ENCODE results near the gene HIPK2. TPM values are rescaled to one million over a fixed set of nuclear protein-coding genes. Genes with fewer than 3 reads are reported as not detected.

HIPK2 gene
- total RNA-seq, 4 donors from 2014 or later = 13.6 to 21.8 (median 18.2) TPM

DNA sequence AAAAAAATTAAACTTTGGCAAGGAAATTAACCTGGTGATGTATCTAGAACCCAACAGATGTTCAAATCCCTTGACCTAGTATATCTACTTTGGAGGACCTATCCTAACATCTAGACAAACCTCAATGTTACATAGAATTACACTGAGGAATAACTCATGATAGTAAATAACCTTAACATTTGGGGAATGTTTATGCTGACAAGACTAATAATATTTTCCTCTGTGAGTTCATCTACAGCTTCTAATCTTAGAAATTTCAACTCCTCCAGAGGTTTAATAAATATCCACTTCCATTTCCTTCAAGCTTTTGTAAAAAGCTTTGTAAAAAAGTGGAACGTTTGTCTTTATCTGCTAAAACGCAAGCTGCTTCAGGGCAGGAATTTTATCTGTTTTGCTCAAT lies 12.7 kb downstream of the HIPK2 start:
- Histone ChIP-seq H3K9me3 (no peaks in the 10 kb centered on the region), H3K27ac (no peak overlapping the region), H3K36me3 (no peaks in the 10 kb centered on the region), H3K4me1 (peaks cover 6% of the 10 kb centered on the region), H3K4me3 (no peak overlapping the region), H3K27me3 (no peaks in the 10 kb centered on the region)
- TF ChIP-seq EP300 (IDR thresholded peaks at IDR 0.05) (no peak), POLR2AphosphoS5 (IDR thresholded peaks at IDR 0.05) (no peak), POLR2A (IDR thresholded peaks at IDR 0.05) (no peak)
- TF ChIP-seq, protein P1, sequence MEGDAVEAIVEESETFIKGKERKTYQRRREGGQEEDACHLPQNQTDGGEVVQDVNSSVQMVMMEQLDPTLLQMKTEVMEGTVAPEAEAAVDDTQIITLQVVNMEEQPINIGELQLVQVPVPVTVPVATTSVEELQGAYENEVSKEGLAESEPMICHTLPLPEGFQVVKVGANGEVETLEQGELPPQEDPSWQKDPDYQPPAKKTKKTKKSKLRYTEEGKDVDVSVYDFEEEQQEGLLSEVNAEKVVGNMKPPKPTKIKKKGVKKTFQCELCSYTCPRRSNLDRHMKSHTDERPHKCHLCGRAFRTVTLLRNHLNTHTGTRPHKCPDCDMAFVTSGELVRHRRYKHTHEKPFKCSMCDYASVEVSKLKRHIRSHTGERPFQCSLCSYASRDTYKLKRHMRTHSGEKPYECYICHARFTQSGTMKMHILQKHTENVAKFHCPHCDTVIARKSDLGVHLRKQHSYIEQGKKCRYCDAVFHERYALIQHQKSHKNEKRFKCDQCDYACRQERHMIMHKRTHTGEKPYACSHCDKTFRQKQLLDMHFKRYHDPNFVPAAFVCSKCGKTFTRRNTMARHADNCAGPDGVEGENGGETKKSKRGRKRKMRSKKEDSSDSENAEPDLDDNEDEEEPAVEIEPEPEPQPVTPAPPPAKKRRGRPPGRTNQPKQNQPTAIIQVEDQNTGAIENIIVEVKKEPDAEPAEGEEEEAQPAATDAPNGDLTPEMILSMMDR (IDR thresholded peaks at IDR 0.05) = no peak
- DNase-seq (ENCODE audit: low spot score in 2 of 2) = no peak
- 76% methylated on average over 2 of the region's 2 CpGs for WGBS

- 74% methylated on average over 10 of the region's 10 CpGs for WGBS
- no peaks in the 10 kb centered on the region for H3K9me3 ChIP-seq
- no peak overlapping the region for H3K4me3 ChIP-seq
- no peak for DNase-seq (ENCODE audit: low spot score in 2 of 2)
- no peaks in the 10 kb centered on the region for H3K36me3 ChIP-seq
- no peak overlapping the region for H3K27ac ChIP-seq
- no peak for TF ChIP-seq POLR2AphosphoS5 (IDR thresholded peaks at IDR 0.05)
- no peak for TF ChIP-seq POLR2A (IDR thresholded peaks at IDR 0.05)
- TF ChIP-seq EP300 (IDR thresholded peaks at IDR 0.05) = no peak
- TF ChIP-seq, protein P1 (IDR thresholded peaks at IDR 0.05) = no peak
- peaks cover 6% of the 10 kb centered on the region for H3K4me1 ChIP-seq
- H3K27me3 ChIP-seq = no peaks in the 10 kb centered on the region
Measured at GRCh38 chr7:139763330-139763729, 14.5 kb downstream of the HIPK2 start.

DNA sequence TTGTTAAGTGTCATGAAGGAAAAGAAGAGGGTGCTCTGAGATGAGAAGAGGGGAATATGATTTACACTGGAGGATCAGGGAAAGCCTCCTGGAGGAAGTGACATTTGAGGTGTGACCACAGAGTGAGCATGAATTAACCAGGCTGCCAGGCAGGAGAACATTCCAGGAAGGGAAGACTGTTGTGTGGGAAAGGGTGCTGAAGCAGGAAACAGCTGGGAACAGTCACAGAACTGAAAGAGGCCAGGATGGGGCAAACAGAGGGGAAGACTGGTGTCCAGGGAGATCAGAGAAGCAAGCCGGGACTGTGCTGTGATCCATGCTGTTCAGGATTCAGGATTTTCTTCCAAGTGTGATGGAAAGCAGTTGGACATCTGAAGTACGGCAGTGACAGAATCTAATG lies 14.9 kb downstream of the HIPK2 start:
- H3K9me3 ChIP-seq = no peaks in the 10 kb centered on the region
- H3K27ac ChIP-seq = no peak overlapping the region
- no peaks in the 10 kb centered on the region for H3K36me3 ChIP-seq
- H3K4me3 ChIP-seq = no peak overlapping the region
- WGBS = 78% methylated on average over 2 of the region's 2 CpGs
- no peak for DNase-seq (ENCODE audit: low spot score in 2 of 2)
- no peaks in the 10 kb centered on the region for H3K27me3 ChIP-seq
- H3K4me1 ChIP-seq = peaks cover 6% of the 10 kb centered on the region
- no peak for TF ChIP-seq POLR2A (IDR thresholded peaks at IDR 0.05)
- TF ChIP-seq, protein P1 (IDR thresholded peaks at IDR 0.05) = no peak
- no peak for TF ChIP-seq EP300 (IDR thresholded peaks at IDR 0.05)
- TF ChIP-seq POLR2AphosphoS5 (IDR thresholded peaks at IDR 0.05) = no peak

GRCh38 chr7:139758388-139758787 lies 19.4 kb downstream of the HIPK2 start:
- 86% methylated on average over 8 of the region's 8 CpGs for WGBS
- no peaks in the 10 kb centered on the region for H3K27me3 ChIP-seq
- no peaks in the 10 kb centered on the region for H3K9me3 ChIP-seq
- H3K4me1 ChIP-seq = no peaks in the 10 kb centered on the region
- no peak for DNase-seq (ENCODE audit: low spot score in 2 of 2)
- no peak overlapping the region for H3K4me3 ChIP-seq
- TF ChIP-seq, protein P1 (IDR thresholded peaks at IDR 0.05) = no peak
- TF ChIP-seq EP300 (IDR thresholded peaks at IDR 0.05) (no peak), POLR2AphosphoS5 (IDR thresholded peaks at IDR 0.05) (no peak), POLR2A (IDR thresholded peaks at IDR 0.05) (no peak)
- H3K27ac ChIP-seq = no peak overlapping the region
- no peaks in the 10 kb centered on the region for H3K36me3 ChIP-seq

DNA sequence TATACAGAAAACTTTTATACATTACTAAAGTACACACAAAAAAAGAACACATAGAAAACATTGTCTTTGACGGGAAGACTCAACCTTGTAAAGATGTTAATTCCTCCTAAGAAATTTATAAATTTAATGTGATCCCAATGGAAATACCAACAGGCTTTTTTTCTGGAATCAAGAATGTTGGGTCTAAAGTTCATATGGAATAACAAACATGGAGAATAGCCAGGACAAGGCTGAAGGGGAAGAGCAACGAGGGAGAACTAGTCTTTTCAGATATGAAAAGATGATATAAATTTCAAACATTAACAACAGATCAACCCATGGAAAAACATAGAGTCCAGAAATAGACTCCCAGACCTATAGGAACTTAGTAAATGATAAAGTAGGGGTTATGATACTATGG lies 19.8 kb downstream of the HIPK2 start:
- H3K4me3 ChIP-seq = no peak overlapping the region
- H3K36me3 ChIP-seq = no peaks in the 10 kb centered on the region
- no peaks in the 10 kb centered on the region for H3K9me3 ChIP-seq
- H3K27me3 ChIP-seq = no peaks in the 10 kb centered on the region
- H3K4me1 ChIP-seq = no peaks in the 10 kb centered on the region
- TF ChIP-seq, protein P1 (IDR thresholded peaks at IDR 0.05) = no peak
- no peak for TF ChIP-seq POLR2AphosphoS5 (IDR thresholded peaks at IDR 0.05)
- TF ChIP-seq POLR2A (IDR thresholded peaks at IDR 0.05) = no peak
- TF ChIP-seq EP300 (IDR thresholded peaks at IDR 0.05) = no peak
- WGBS = 78% methylated on average over 2 of the region's 2 CpGs
- DNase-seq (ENCODE audit: low spot score in 2 of 2) = no peak
- H3K27ac ChIP-seq = no peak overlapping the region
